Measurements from ENCODE around the gene IL6R.
A peak's percentile ranks its signal among the peaks of the same experiment; 100 is the strongest.
"Not testable (repeated sequence)": the region's sequence is repeated elsewhere in the genome, so short reads cannot be mapped to it uniquely, and the experiment has no call there.

Gene IL6R

GRCh38 chr1:154483941-154484803 is 79.0 kb downstream of the IL6R start:
- no peak overlapping the region for H3K4me3 ChIP-seq
- TF ChIP-seq FOXP2 (optimal IDR thresholded peaks at IDR 0.05; ENCODE audit: control extremely low read depth, extremely low read length, insufficient read depth) (no peak), POLR2AphosphoS5 (IDR thresholded peaks at IDR 0.05; ENCODE audit: borderline replicate concordance, low read depth, low read length) (no peak), EZH2 (IDR thresholded peaks at IDR 0.05) (no peak)
- no peaks in the 10 kb centered on the region for H3K9me3 ChIP-seq (ENCODE audit: low read depth, low read length)
- no peak for DNase-seq (ENCODE audit: low read depth, low spot score)
- no peak overlapping the region for H3K27ac ChIP-seq
- H3K36me3 ChIP-seq (ENCODE audit: insufficient read depth, low read length) = no peaks in the 10 kb centered on the region
- H3K9ac ChIP-seq (ENCODE audit: insufficient read length) = no peak overlapping the region

GRCh38 chr1:154485106-154485505 is 80.0 kb downstream of the IL6R start:
- DNase-seq (ENCODE audit: low read depth, low spot score) = no peak
- Histone ChIP-seq H3K36me3 (ENCODE audit: insufficient read depth, low read length) (no peaks in the 10 kb centered on the region), H3K9me3 (ENCODE audit: low read depth, low read length) (no peaks in the 10 kb centered on the region), H3K9ac (ENCODE audit: insufficient read length) (peak overlapping the region; percentile 17), H3K4me3 (no peak overlapping the region), H3K27ac (peak overlapping the region; percentile 82)
- no peak for TF ChIP-seq POLR2AphosphoS5 (IDR thresholded peaks at IDR 0.05; ENCODE audit: borderline replicate concordance, low read depth, low read length)
- TF ChIP-seq FOXP2 (optimal IDR thresholded peaks at IDR 0.05; ENCODE audit: control extremely low read depth, extremely low read length, insufficient read depth) = no peak
- no peak for TF ChIP-seq EZH2 (IDR thresholded peaks at IDR 0.05)

- Histone ChIP-seq H3K27ac (no peak overlapping the region), H3K36me3 (ENCODE audit: insufficient read depth, low read length) (no peaks in the 10 kb centered on the region), H3K9ac (ENCODE audit: insufficient read length) (no peak overlapping the region), H3K9me3 (ENCODE audit: low read depth, low read length) (no peaks in the 10 kb centered on the region), H3K4me3 (no peak overlapping the region)
- TF ChIP-seq POLR2AphosphoS5 (IDR thresholded peaks at IDR 0.05; ENCODE audit: borderline replicate concordance, low read depth, low read length) (no peak), FOXP2 (optimal IDR thresholded peaks at IDR 0.05; ENCODE audit: control extremely low read depth, extremely low read length, insufficient read depth) (no peak), EZH2 (IDR thresholded peaks at IDR 0.05) (no peak)
- DNase-seq (ENCODE audit: low read depth, low spot score) = no peak
Observed at GRCh38 chr1:154485910-154486496, 80.9 kb downstream of the IL6R start.

GRCh38 chr1:154486756-154487155 is 81.6 kb downstream of the IL6R start:
- not testable (repeated sequence) for H3K27ac ChIP-seq; H3K4me3 ChIP-seq; DNase-seq (ENCODE audit: low read depth, low spot score); H3K36me3 ChIP-seq (ENCODE audit: insufficient read depth, low read length); H3K9me3 ChIP-seq (ENCODE audit: low read depth, low read length); H3K9ac ChIP-seq (ENCODE audit: insufficient read length)

- H3K4me3 ChIP-seq = no peak overlapping the region
- no peak for DNase-seq (ENCODE audit: low read depth, low spot score)
- H3K36me3 ChIP-seq (ENCODE audit: insufficient read depth, low read length) = no peaks in the 10 kb centered on the region
- no peak overlapping the region for H3K27ac ChIP-seq
- H3K9ac ChIP-seq (ENCODE audit: insufficient read length) = no peak overlapping the region
- no peaks in the 10 kb centered on the region for H3K9me3 ChIP-seq (ENCODE audit: low read depth, low read length)
- TF ChIP-seq POLR2AphosphoS5 (IDR thresholded peaks at IDR 0.05; ENCODE audit: borderline replicate concordance, low read depth, low read length) (no peak), FOXP2 (optimal IDR thresholded peaks at IDR 0.05; ENCODE audit: control extremely low read depth, extremely low read length, insufficient read depth) (no peak), EZH2 (IDR thresholded peaks at IDR 0.05) (no peak)
Observed at GRCh38 chr1:154488922-154489321, 83.8 kb downstream of the IL6R start.

- Histone ChIP-seq H3K9me3 (ENCODE audit: low read depth, low read length) (no peaks in the 10 kb centered on the region), H3K4me3 (no peak overlapping the region), H3K9ac (ENCODE audit: insufficient read length) (no peak overlapping the region), H3K36me3 (ENCODE audit: insufficient read depth, low read length) (no peaks in the 10 kb centered on the region), H3K27ac (no peak overlapping the region)
- TF ChIP-seq FOXP2 (optimal IDR thresholded peaks at IDR 0.05; ENCODE audit: control extremely low read depth, extremely low read length, insufficient read depth) = no peak
- DNase-seq (ENCODE audit: low read depth, low spot score) = no peak
Observed at GRCh38 chr1:154489695-154490274, 84.6 kb downstream of the IL6R start.

- no peak for TF ChIP-seq FOXP2 (optimal IDR thresholded peaks at IDR 0.05; ENCODE audit: control extremely low read depth, extremely low read length, insufficient read depth)
- no peak for TF ChIP-seq EZH2 (IDR thresholded peaks at IDR 0.05)
- TF ChIP-seq POLR2AphosphoS5 (IDR thresholded peaks at IDR 0.05; ENCODE audit: borderline replicate concordance, low read depth, low read length) = no peak
Observed at GRCh38 chr1:154490317-154490716, 85.2 kb downstream of the IL6R start.

GRCh38 chr1:154492115-154492514 is 87.0 kb downstream of the IL6R start:
- no peak overlapping the region for H3K9ac ChIP-seq (ENCODE audit: insufficient read length)
- no peak overlapping the region for H3K27ac ChIP-seq
- no peak for DNase-seq (ENCODE audit: low read depth, low spot score)
- TF ChIP-seq POLR2AphosphoS5 (IDR thresholded peaks at IDR 0.05; ENCODE audit: borderline replicate concordance, low read depth, low read length) (no peak), FOXP2 (optimal IDR thresholded peaks at IDR 0.05; ENCODE audit: control extremely low read depth, extremely low read length, insufficient read depth) (no peak), EZH2 (IDR thresholded peaks at IDR 0.05) (no peak)
- no peaks in the 10 kb centered on the region for H3K36me3 ChIP-seq (ENCODE audit: insufficient read depth, low read length)
- H3K9me3 ChIP-seq (ENCODE audit: low read depth, low read length) = no peaks in the 10 kb centered on the region
- no peak overlapping the region for H3K4me3 ChIP-seq

More at GRCh38 chr1:154490317-154490716, 85.2 kb downstream of the IL6R start:
- DNase-seq (ENCODE audit: low read depth, low spot score) = no peak
- Histone ChIP-seq H3K4me3 (no peak overlapping the region), H3K27ac (no peak overlapping the region), H3K36me3 (ENCODE audit: insufficient read depth, low read length) (no peaks in the 10 kb centered on the region), H3K9ac (ENCODE audit: insufficient read length) (no peak overlapping the region), H3K9me3 (ENCODE audit: low read depth, low read length) (no peaks in the 10 kb centered on the region)

Measured in SK-N-MC (cell line).